Neural progenitor cell (in vitro differentiated cells): ENCODE measurements around the gene ING1. TPM values are rescaled to one million over a fixed set of nuclear protein-coding genes. Genes with fewer than 3 reads are reported as not detected.

Source experiments
- DNase-seq: peaks from one replicate; pipeline ENCODE4 v3.0.0-alpha.2; 2016; ENCODE audit warnings: low spot score
- H2AFZ ChIP-seq: fragments of 200-600 bp; sonication (generic); replicated peaks from 2 replicates; pipeline ENCODE4 v1.6.1; 2016; ENCODE audit warnings: antibody characterized with exemption
- H3F3A ChIP-seq: fragments of 200-600 bp; sonication (generic); 2 replicates; pipeline ENCODE4 v1.6.1; 2016; ENCODE audit warnings: antibody characterized with exemption, low read depth
- H3K27ac ChIP-seq: fragments of 200-600 bp; sonication (generic); 2 replicates; pipeline ENCODE4 v1.5.1; 2016; ENCODE audit warnings: mild to moderate bottlenecking
- H3K27me3 ChIP-seq: fragments of 200-600 bp; sonication (generic); 2 replicates; pipeline ENCODE4 v1.6.1; 2016; ENCODE audit warnings: mild to moderate bottlenecking, moderate library complexity
- H3K36me3 ChIP-seq: fragments of 200-600 bp; sonication (generic); 2 replicates; pipeline ENCODE4 v1.5.1; 2016
- H3K4me1 ChIP-seq: fragments of 200-600 bp; sonication (generic); 2 replicates; pipeline ENCODE4 v1.6.1; 2016; ENCODE audit warnings: mixed run types
- H3K4me2 ChIP-seq: fragments of 200-600 bp; sonication (generic); 2 replicates; pipeline ENCODE4 v1.6.1; 2016
- H3K4me3 ChIP-seq: fragments of 200-600 bp; sonication (generic); 2 replicates; pipeline ENCODE4 v1.5.1; 2016
- H3K79me2 ChIP-seq: fragments of 200-600 bp; sonication (generic); 2 replicates; pipeline ENCODE4 v1.6.1; 2016; ENCODE audit warnings: low read depth
- H3K9ac ChIP-seq: fragments of 200-600 bp; sonication (generic); 2 replicates; pipeline ENCODE4 v1.6.1; 2016
- H3K9me3 ChIP-seq: fragments of 200-600 bp; sonication (generic); 2 replicates; pipeline ENCODE4 v1.5.1; 2016; ENCODE audit warnings: low read depth
- H4K20me1 ChIP-seq: fragments of 200-600 bp; sonication (generic); 2 replicates; pipeline ENCODE4 v1.6.1; 2016; ENCODE audit warnings: low read depth
- H3K27ac Mint-ChIP-seq: 3 replicates; pipeline ENCODE4 v1.8.0; 2021; ENCODE audit warnings: mixed read lengths
- H3K27me3 Mint-ChIP-seq: 2 replicates; pipeline ENCODE4 v1.8.0; 2022; ENCODE audit warnings: low read depth, mild to moderate bottlenecking, inconsistent platforms, moderate library complexity, mixed read lengths; ENCODE audit not compliant: insufficient read depth
- H3K36me3 Mint-ChIP-seq: 3 replicates; pipeline ENCODE4 v1.8.0; 2021; ENCODE audit warnings: mixed read lengths
- H3K4me1 Mint-ChIP-seq: 3 replicates; pipeline ENCODE4 v1.8.0; 2021; ENCODE audit warnings: mixed read lengths
- H3K4me3 Mint-ChIP-seq: 3 replicates; pipeline ENCODE4 v1.8.0; 2021; ENCODE audit warnings: mild to moderate bottlenecking, moderate library complexity, mixed read lengths
- H3K9me3 Mint-ChIP-seq: 3 replicates; pipeline ENCODE4 v1.8.0; 2020; ENCODE audit warnings: mixed read lengths
- CTCF ChIP-seq: fragments of 200-600 bp; sonication (generic); IDR thresholded peaks from 2 replicates; pipeline ENCODE4 v1.5.1; 2017; ENCODE audit warnings: antibody characterized with exemption, mild to moderate bottlenecking
- EZH2 ChIP-seq: fragments of 200-600 bp; sonication (generic); IDR thresholded peaks from 2 replicates; pipeline ENCODE4 v1.6.1; 2017; ENCODE audit warnings: antibody characterized with exemption, mild to moderate bottlenecking, moderate library complexity
- EZH2phosphoT487 ChIP-seq: fragments of 200-600 bp; sonication (generic); IDR thresholded peaks from 2 replicates; pipeline ENCODE4 v1.6.1; 2017; ENCODE audit warnings: antibody characterized with exemption
- total RNA-seq: library from RNA; depleted of rRNA; stranded (reverse); fragments of >200 nt; gene quantifications from 2 replicates; pipeline ENCODE4 v1.2.3, GENCODE V29; 2015; ENCODE audit warnings: low replicate concordance

The ING1 gene
- total RNA-seq, 1 donor from 2014 or later, result 14.7 TPM

- no peak for DNase-seq
- Mint-ChIP-seq H3K27ac (peak overlapping the region; percentile 0), H3K4me1 (no peaks in the 10 kb centered on the region), H3K27me3 (no peaks in the 10 kb centered on the region), H3K36me3 (peaks cover 25% of the 10 kb centered on the region), H3K9me3 (no peaks in the 10 kb centered on the region), H3K4me3 (no peak overlapping the region)
- Histone ChIP-seq H3K4me2 (no peak overlapping the region), H2AFZ (no peak overlapping the region), H3K4me1 (no peaks in the 10 kb centered on the region), H3K9ac (no peak overlapping the region), H3K4me3 (no peak overlapping the region), H3K79me2 (no peaks in the 10 kb centered on the region), H3K9me3 (no peaks in the 10 kb centered on the region), H3F3A (no peaks in the 10 kb centered on the region), H4K20me1 (no peaks in the 10 kb centered on the region), H3K27me3 (no peaks in the 10 kb centered on the region), H3K27ac (no peak overlapping the region), H3K36me3 (no peaks in the 10 kb centered on the region)
- TF ChIP-seq EZH2phosphoT487, result no peak
- TF ChIP-seq EZH2, result no peak
- no peak for TF ChIP-seq CTCF
Measured at GRCh38 chr13:110681868-110682550, 31.5 kb upstream of the ING1 start.

DNA sequence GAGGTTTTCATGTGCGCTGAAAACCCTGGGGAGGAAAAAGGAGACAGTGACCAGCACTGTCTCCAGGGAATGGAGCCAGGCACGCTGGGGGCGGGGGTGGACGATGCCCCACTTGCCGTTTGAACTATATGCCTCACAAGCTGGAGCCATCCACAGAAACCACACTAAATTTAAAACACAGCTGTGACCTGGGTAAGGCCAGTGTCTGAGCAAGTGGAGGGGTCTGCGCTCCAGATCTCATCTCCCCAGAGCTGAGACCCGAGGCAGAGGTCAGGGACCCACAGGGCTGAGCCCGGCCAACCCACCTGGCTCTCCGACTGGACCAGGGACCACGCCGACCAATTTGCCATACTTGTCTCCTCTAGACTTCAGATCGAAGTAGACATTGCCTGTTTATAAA, 30.8 kb upstream of the ING1 start:
- TF ChIP-seq CTCF (no peak), EZH2 (no peak), EZH2phosphoT487 (no peak)
- no peak overlapping the region for H2AFZ ChIP-seq
- Mint-ChIP-seq H3K27ac (no peak overlapping the region), H3K4me1 (no peaks in the 10 kb centered on the region), H3K4me3 (no peak overlapping the region), H3K27me3 (no peaks in the 10 kb centered on the region), H3K36me3 (peaks cover 26% of the 10 kb centered on the region), H3K9me3 (no peaks in the 10 kb centered on the region)
- H4K20me1 ChIP-seq, result no peaks in the 10 kb centered on the region
- no peaks in the 10 kb centered on the region for H3K79me2 ChIP-seq
- no peaks in the 10 kb centered on the region for H3K27me3 ChIP-seq
- no peak overlapping the region for H3K4me2 ChIP-seq
- no peak overlapping the region for H3K9ac ChIP-seq
- no peak for DNase-seq
- H3F3A ChIP-seq, result no peaks in the 10 kb centered on the region
- H3K4me3 ChIP-seq, result no peak overlapping the region
- no peaks in the 10 kb centered on the region for H3K36me3 ChIP-seq
- H3K9me3 ChIP-seq, result no peaks in the 10 kb centered on the region
- no peaks in the 10 kb centered on the region for H3K4me1 ChIP-seq
- H3K27ac ChIP-seq, result no peak overlapping the region

GRCh38 chr13:110683203-110683883, 30.2 kb upstream of the ING1 start:
- Histone ChIP-seq H3K4me1 (no peaks in the 10 kb centered on the region), H3K9ac (no peak overlapping the region), H3K4me3 (no peak overlapping the region), H3K27ac (no peak overlapping the region), H3F3A (no peaks in the 10 kb centered on the region), H3K36me3 (no peaks in the 10 kb centered on the region), H3K79me2 (no peaks in the 10 kb centered on the region), H3K4me2 (no peak overlapping the region), H2AFZ (no peak overlapping the region), H3K27me3 (no peaks in the 10 kb centered on the region), H3K9me3 (no peaks in the 10 kb centered on the region), H4K20me1 (no peaks in the 10 kb centered on the region)
- DNase-seq, result no peak
- H3K27me3 Mint-ChIP-seq, result no peaks in the 10 kb centered on the region
- peaks cover 22% of the 10 kb centered on the region for H3K36me3 Mint-ChIP-seq
- no peaks in the 10 kb centered on the region for H3K4me1 Mint-ChIP-seq
- H3K4me3 Mint-ChIP-seq, result no peak overlapping the region
- H3K27ac Mint-ChIP-seq, result no peak overlapping the region
- TF ChIP-seq CTCF (peak; percentile 23), EZH2phosphoT487 (no peak), EZH2 (no peak)
- H3K9me3 Mint-ChIP-seq, result no peaks in the 10 kb centered on the region
